ENCODE data around the gene LATS1. TPM values are rescaled to one million over a fixed set of nuclear protein-coding genes. Genes with fewer than 3 reads are reported as not detected.

The LATS1 gene
- total RNA-seq, 4 donors from 2014 or later = 21.0 to 25.8 (median 24.3) TPM

DNA sequence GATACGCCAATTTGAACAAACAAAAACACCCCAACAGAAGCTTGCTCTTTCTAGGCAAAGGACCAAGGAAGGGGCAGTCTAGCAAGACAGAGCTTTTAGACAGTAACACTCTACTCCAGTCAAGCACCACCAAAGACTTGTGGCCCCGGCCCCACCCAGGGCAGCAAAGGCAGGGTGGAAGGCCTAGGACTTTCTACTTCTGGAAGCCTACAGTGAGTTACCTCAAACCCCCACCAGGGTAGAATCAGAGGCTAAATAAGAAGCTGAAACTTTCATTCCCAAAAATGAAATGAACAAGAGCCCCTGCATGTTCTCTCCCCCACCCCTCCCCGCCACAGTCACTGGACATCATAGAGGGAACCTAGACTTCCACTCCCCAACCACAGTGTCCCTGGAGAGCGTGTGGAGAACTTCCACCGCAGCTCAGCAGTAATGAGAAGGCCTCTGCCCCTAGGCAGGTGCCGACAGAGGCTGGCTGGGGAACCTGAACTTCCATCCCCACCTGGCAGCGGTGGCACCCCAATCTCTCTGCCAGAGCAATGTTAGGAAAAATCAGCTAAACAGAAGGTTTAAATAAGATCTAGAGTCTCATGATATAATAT lies 109.4 kb downstream of the LATS1 start:
- H3K4me3 ChIP-seq = no peak overlapping the region
- TF ChIP-seq, protein P1, sequence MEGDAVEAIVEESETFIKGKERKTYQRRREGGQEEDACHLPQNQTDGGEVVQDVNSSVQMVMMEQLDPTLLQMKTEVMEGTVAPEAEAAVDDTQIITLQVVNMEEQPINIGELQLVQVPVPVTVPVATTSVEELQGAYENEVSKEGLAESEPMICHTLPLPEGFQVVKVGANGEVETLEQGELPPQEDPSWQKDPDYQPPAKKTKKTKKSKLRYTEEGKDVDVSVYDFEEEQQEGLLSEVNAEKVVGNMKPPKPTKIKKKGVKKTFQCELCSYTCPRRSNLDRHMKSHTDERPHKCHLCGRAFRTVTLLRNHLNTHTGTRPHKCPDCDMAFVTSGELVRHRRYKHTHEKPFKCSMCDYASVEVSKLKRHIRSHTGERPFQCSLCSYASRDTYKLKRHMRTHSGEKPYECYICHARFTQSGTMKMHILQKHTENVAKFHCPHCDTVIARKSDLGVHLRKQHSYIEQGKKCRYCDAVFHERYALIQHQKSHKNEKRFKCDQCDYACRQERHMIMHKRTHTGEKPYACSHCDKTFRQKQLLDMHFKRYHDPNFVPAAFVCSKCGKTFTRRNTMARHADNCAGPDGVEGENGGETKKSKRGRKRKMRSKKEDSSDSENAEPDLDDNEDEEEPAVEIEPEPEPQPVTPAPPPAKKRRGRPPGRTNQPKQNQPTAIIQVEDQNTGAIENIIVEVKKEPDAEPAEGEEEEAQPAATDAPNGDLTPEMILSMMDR (IDR thresholded peaks at IDR 0.05) = no peak
- TF ChIP-seq POLR2A (IDR thresholded peaks at IDR 0.05) = no peak
- no peak for TF ChIP-seq EP300 (IDR thresholded peaks at IDR 0.05)
- WGBS, 2 donors = 91 to 92% methylated on average over 7 of the region's 7 CpGs
- H3K36me3 ChIP-seq = peaks cover 0 to 21% (median 0%) of the 10 kb centered on the region in 3 donors
- peaks cover 0 to 8% (median 0%) of the 10 kb centered on the region in 4 donors for H3K9me3 ChIP-seq
- no peak overlapping the region for H3K27ac ChIP-seq
- H3K4me1 ChIP-seq = peaks cover 0 to 4% (median 0%) of the 10 kb centered on the region in 4 donors
- DNase-seq (ENCODE audit: low spot score in 2 of 2) = no peak
- H3K27me3 ChIP-seq = no peaks in the 10 kb centered on the region

Small RNAs within 50 kb of the gene (small RNA-seq; reads per million reads assigned to genes)
- gene RF00019 = not detected

Other genes starting within 250 kb of the LATS1 start
- 1 to 10 TPM; 1.6 to 7.2 (median 3.1) TPM for gene ZC3H12D, start 233.1 kb downstream of the LATS1 start, total RNA-seq
- 10 to 100 TPM; 25.8 to 41.0 (median 31.5) TPM for gene PPIL4, start 172.1 kb downstream of the LATS1 start, total RNA-seq
- 10 to 100 TPM; 36.6 to 64.5 (median 57.0) TPM for gene GINM1, start 151.7 kb downstream of the LATS1 start, total RNA-seq
- 10 to 100 TPM; 13.5 to 22.5 (median 17.5) TPM for gene KATNA1, start 69.4 kb downstream of the LATS1 start, total RNA-seq
- gene NUP43, start 28.4 kb upstream of the LATS1 start, total RNA-seq = 10 to 100 TPM; 18.9 to 24.3 (median 22.6) TPM
- 100 to 1,000 TPM in 1 of 4 donors, 10 to 100 TPM in 3; 85.0 to 135 (median 88.5) TPM for gene PCMT1, start 31.6 kb upstream of the LATS1 start, total RNA-seq
- 10 to 100 TPM; 14.1 to 41.8 (median 31.7) TPM for gene LRP11, start 146.3 kb upstream of the LATS1 start, total RNA-seq
- 1 to 10 TPM in 1 of 4 donors, under 1 TPM in 2, not detected in 1; 0.30 to 1.6 (median 0.44) TPM for gene RAET1E, start 180.0 kb upstream of the LATS1 start, total RNA-seq
- gene RAET1G, start 205.0 kb upstream of the LATS1 start, total RNA-seq = 1 to 10 TPM in 1 of 4 donors, not detected in 3; 1.5 TPM
- gene ULBP2, start 223.9 kb upstream of the LATS1 start, total RNA-seq = under 1 TPM in 1 of 4 donors, not detected in 3; 0.22 TPM
- under 1 TPM in 1 of 4 donors, not detected in 3; 0.21 TPM for gene ULBP1, start 245.8 kb upstream of the LATS1 start, total RNA-seq